Upper lobe of right lung (tissue), 1 donor: ENCODE measurements around the gene MEFV. TPM values are rescaled to one million over a fixed set of nuclear protein-coding genes. Genes with fewer than 3 reads are reported as not detected.

Experiments used
- ATAC-seq: fragments of 200-7000 bp; cut with Tn5 transposase; one replicate; pipeline ENCODE4 v1.9.1; 2020; ENCODE audit warnings: mild to moderate bottlenecking, moderate library complexity
- DNase-seq: peaks from one replicate; pipeline ENCODE4 v3.0.0-alpha.2; 2020
- H3K27ac ChIP-seq: fragments of 200-600 bp; one replicate; pipeline ENCODE4 v1.8.0; 2022
- H3K27me3 ChIP-seq: fragments of 200-600 bp; one replicate; pipeline ENCODE4 v1.8.0; 2022; ENCODE audit warnings: mild to moderate bottlenecking
- H3K36me3 ChIP-seq: fragments of 200-600 bp; one replicate; pipeline ENCODE4 v1.8.0; 2022
- H3K4me1 ChIP-seq: fragments of 200-600 bp; one replicate; pipeline ENCODE4 v1.8.0; 2022
- H3K4me3 ChIP-seq: fragments of 200-600 bp; one replicate; pipeline ENCODE4 v1.8.0; 2022; ENCODE audit warnings: mild to moderate bottlenecking
- H3K9me3 ChIP-seq: fragments of 200-600 bp; one replicate; pipeline ENCODE4 v1.8.0; 2022
- CTCF ChIP-seq: fragments of 200-600 bp; IDR thresholded peaks from one replicate; pipeline ENCODE4 v1.8.0; 2022; ENCODE audit warnings: antibody characterized with exemption
- intact Hi-C: fragments of 100-400 bp; cut with DNase I; formaldehyde crosslinking; loops from one replicate; pipeline ENCODE4 v1.11.0; 2022
- total RNA-seq: library from RNA; stranded (reverse); fragmentation: NEBNext Ultra II Directional; extraction: Animal tissue kit (Norgen Biotek cat#: 25700); gene quantifications from one replicate; pipeline ENCODE4 v1.2.1, GENCODE V29; 2021
- donor health status: DM: no; HTN: yes; CAD: no; lungs with severe emphysema.

The MEFV gene
- total RNA-seq, 1 donor from 2014 or later: 8.3 TPM

DNA sequence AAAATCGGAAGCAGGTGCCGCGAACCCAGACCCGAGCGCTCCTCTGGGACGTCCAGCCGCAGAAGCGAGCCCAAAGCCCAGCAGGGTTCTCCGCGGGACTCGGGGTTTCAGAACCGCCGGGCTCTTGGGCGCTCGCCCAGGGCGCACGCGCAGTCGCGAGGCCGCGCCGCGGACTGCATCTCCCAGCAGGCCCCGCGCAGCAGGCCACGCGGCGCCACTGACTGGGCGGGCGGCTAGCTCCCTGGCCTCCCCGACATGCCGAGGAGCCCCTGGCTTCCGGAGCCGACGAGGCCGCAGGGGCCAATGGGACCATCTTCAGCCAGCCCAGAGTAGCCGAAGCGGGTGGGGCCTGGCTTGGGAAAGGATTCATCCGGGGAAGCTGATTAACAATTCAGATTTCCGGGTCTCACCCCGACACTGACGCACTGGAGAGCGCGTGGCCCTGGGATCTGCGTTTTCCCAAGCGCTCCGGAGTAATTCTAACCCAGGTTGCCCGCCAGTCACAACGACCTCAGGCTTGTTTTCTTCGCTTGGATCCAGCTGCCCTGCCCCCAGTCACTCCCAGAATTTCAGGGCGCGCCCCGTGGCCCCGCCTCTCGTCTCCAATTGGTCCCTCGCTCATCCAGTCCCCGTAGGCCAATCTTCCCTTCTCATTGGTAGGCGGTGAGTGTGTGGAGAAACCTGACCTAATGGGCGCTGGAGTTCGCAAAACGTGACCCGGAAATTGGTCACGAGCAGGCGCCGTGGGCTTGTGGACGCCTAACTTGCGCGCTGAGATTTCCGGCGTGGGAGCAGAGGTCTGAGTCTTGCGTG is 26.5 kb upstream of the MEFV start, which contains the start of gene ZNF263:
TSS of gene ZNF263 (plus strand) at position 762 of the 813 bp plus-strand sequence. CDS start 328 bp downstream, outside the sequence.
- peaks cover 3% of the 10 kb centered on the region for H3K9me3 ChIP-seq
- H3K27me3 ChIP-seq: no peaks in the 10 kb centered on the region
- DNase-seq (peak; percentile 98), ATAC-seq (peak; percentile 96)
- peaks cover 18% of the 10 kb centered on the region for H3K36me3 ChIP-seq
- TF ChIP-seq CTCF: no peak
- peak within 1 kb of the TSS; percentile 100 for H3K27ac ChIP-seq
- intact Hi-C loops: no loop called here
- peak within 1 kb of the TSS; percentile 86 for H3K4me3 ChIP-seq
- H3K4me1 ChIP-seq: peaks cover 14% of the 10 kb centered on the region

DNA sequence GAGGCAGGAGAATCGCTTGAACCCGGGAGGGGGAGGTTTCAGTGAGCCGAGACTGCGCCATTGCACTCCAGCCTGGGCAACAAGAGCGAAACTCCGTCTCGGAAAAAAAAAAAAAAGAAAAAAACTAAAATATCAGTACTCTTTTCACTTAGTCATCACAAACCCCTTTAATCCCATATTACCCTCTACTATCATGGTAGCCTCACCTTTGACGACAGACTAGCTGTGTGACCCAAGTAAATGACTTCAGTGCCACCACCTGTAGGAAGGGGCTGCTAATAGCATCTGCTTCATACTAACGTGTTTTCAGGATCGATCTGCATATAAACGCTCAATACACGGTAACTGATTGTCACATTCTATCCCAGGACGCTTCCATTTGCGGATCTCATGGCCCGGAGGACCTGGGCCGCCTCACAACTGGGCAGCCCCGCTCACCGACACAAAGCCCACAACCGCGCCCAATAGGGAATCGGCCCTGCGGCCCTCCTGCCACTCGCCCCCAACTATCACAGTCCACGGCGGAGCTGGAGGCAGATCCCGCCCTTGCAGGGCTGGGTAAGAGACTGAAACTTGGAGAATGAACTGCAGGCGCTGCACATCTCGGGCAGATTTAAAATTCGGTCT is 25.8 kb upstream of the MEFV start:
- ATAC-seq (peak; percentile 45), DNase-seq (no peak)
- TF ChIP-seq CTCF: no peak

GRCh38 chr16:3281222-3281820 is 24.9 kb upstream of the MEFV start:
- H3K27ac ChIP-seq: no peak overlapping the region
- peaks cover 14% of the 10 kb centered on the region for H3K4me1 ChIP-seq
- no peaks in the 10 kb centered on the region for H3K9me3 ChIP-seq
- H3K27me3 ChIP-seq: no peaks in the 10 kb centered on the region
- H3K36me3 ChIP-seq: peaks cover 10% of the 10 kb centered on the region
- H3K4me3 ChIP-seq: no peak overlapping the region
- intact Hi-C loops: no loop called here
- TF ChIP-seq CTCF: no peak
- DNase-seq: no peak
- ATAC-seq: no peak

More for the DNA sequence above, 25.8 kb upstream of the MEFV start:
- no peaks in the 10 kb centered on the region for H3K27me3 ChIP-seq
- peak overlapping the region; percentile 86 for H3K4me3 ChIP-seq
- peak overlapping the region; percentile 100 for H3K27ac ChIP-seq
- peaks cover 18% of the 10 kb centered on the region for H3K36me3 ChIP-seq
- H3K4me1 ChIP-seq: peaks cover 14% of the 10 kb centered on the region
- H3K9me3 ChIP-seq: no peaks in the 10 kb centered on the region
- intact Hi-C loops: no loop called here

- intact Hi-C loops: no loop called here
- no peak overlapping the region for H3K4me3 ChIP-seq
- no peaks in the 10 kb centered on the region for H3K4me1 ChIP-seq
- H3K27me3 ChIP-seq: no peaks in the 10 kb centered on the region
- no peak overlapping the region for H3K27ac ChIP-seq
- no peak for ATAC-seq
- TF ChIP-seq CTCF: no peak
- H3K36me3 ChIP-seq: no peaks in the 10 kb centered on the region
- H3K9me3 ChIP-seq: no peaks in the 10 kb centered on the region
- no peak for DNase-seq
These were observed 20.2 kb upstream of the MEFV start for GRCh38 chr16:3276679-3277078.

GRCh38 chr16:3274947-3275346 is 18.5 kb upstream of the MEFV start:
- no peak for TF ChIP-seq CTCF
- no peaks in the 10 kb centered on the region for H3K9me3 ChIP-seq
- intact Hi-C loops: no loop called here
- DNase-seq: no peak
- H3K36me3 ChIP-seq: no peaks in the 10 kb centered on the region
- H3K4me3 ChIP-seq: no peak overlapping the region
- H3K27ac ChIP-seq: no peak overlapping the region
- no peaks in the 10 kb centered on the region for H3K4me1 ChIP-seq
- H3K27me3 ChIP-seq: no peaks in the 10 kb centered on the region
- no peak for ATAC-seq
